ENCODE measurements around the gene ZFYVE27.

The ZFYVE27 gene

GRCh38 chr10:97771913-97772823 lies 35.2 kb downstream of the ZFYVE27 start, which contains the start of gene SFRP5:
Gene SFRP5 (minus strand): TSS chr10:97771999. CDS start chr10:97771833, 166 bp downstream.
- H3K79me2 ChIP-seq (ENCODE audit: control insufficient read depth, insufficient read depth, low read length, unreplicated experiment): no peaks in the 10 kb centered on the region
- no peak within 1 kb of the TSS for H2AFZ ChIP-seq (ENCODE audit: low read length, unreplicated experiment)
- no peaks in the 10 kb centered on the region for H3K36me3 ChIP-seq (ENCODE audit: insufficient read depth, low read length)
- H3K27me3 ChIP-seq (ENCODE audit: insufficient read depth, low read length): peaks cover 37% of the 10 kb centered on the region
- H3K4me3 ChIP-seq (ENCODE audit: low read depth, low read length): peak within 1 kb of the TSS; percentile 70
- no peak within 1 kb of the TSS for H3K27ac ChIP-seq (ENCODE audit: low read depth, low read length)
- H3K4me1 ChIP-seq (ENCODE audit: control insufficient read depth, insufficient read depth, low read length, unreplicated experiment): no peaks in the 10 kb centered on the region

- Histone ChIP-seq H3K27me3 (ENCODE audit: insufficient read depth, low read length) (peaks cover 37% of the 10 kb centered on the region), H3K79me2 (ENCODE audit: control insufficient read depth, insufficient read depth, low read length, unreplicated experiment) (no peaks in the 10 kb centered on the region), H3K4me1 (ENCODE audit: control insufficient read depth, insufficient read depth, low read length, unreplicated experiment) (no peaks in the 10 kb centered on the region), H3K36me3 (ENCODE audit: insufficient read depth, low read length) (no peaks in the 10 kb centered on the region), H2AFZ (ENCODE audit: low read length, unreplicated experiment) (no peak overlapping the region), H3K27ac (ENCODE audit: low read depth, low read length) (no peak overlapping the region), H3K4me3 (ENCODE audit: low read depth, low read length) (no peak overlapping the region)
Observed at GRCh38 chr10:97773096-97773495, 36.2 kb downstream of the ZFYVE27 start.

- Histone ChIP-seq H3K27ac (ENCODE audit: low read depth, low read length) (no peak overlapping the region), H2AFZ (ENCODE audit: low read length, unreplicated experiment) (no peak overlapping the region), H3K27me3 (ENCODE audit: insufficient read depth, low read length) (peaks cover 37% of the 10 kb centered on the region), H3K36me3 (ENCODE audit: insufficient read depth, low read length) (no peaks in the 10 kb centered on the region), H3K79me2 (ENCODE audit: control insufficient read depth, insufficient read depth, low read length, unreplicated experiment) (no peaks in the 10 kb centered on the region), H3K4me3 (ENCODE audit: low read depth, low read length) (no peak overlapping the region), H3K4me1 (ENCODE audit: control insufficient read depth, insufficient read depth, low read length, unreplicated experiment) (no peaks in the 10 kb centered on the region)
Observed at GRCh38 chr10:97774811-97775294, 37.9 kb downstream of the ZFYVE27 start.

GRCh38 chr10:97777143-97777542 lies 40.2 kb downstream of the ZFYVE27 start:
- Histone ChIP-seq H3K4me1 (ENCODE audit: control insufficient read depth, insufficient read depth, low read length, unreplicated experiment) (peaks cover 9% of the 10 kb centered on the region), H3K27me3 (ENCODE audit: insufficient read depth, low read length) (peaks cover 19% of the 10 kb centered on the region), H3K36me3 (ENCODE audit: insufficient read depth, low read length) (no peaks in the 10 kb centered on the region), H3K27ac (ENCODE audit: low read depth, low read length) (no peak overlapping the region), H3K79me2 (ENCODE audit: control insufficient read depth, insufficient read depth, low read length, unreplicated experiment) (no peaks in the 10 kb centered on the region), H2AFZ (ENCODE audit: low read length, unreplicated experiment) (no peak overlapping the region), H3K4me3 (ENCODE audit: low read depth, low read length) (no peak overlapping the region)

- peaks cover 9% of the 10 kb centered on the region for H3K4me1 ChIP-seq (ENCODE audit: control insufficient read depth, insufficient read depth, low read length, unreplicated experiment)
Observed at GRCh38 chr10:97778452-97779302, 41.7 kb downstream of the ZFYVE27 start.

GRCh38 chr10:97779492-97779891 lies 42.6 kb downstream of the ZFYVE27 start:
- Histone ChIP-seq H3K27me3 (ENCODE audit: insufficient read depth, low read length) (no peaks in the 10 kb centered on the region), H3K79me2 (ENCODE audit: control insufficient read depth, insufficient read depth, low read length, unreplicated experiment) (no peaks in the 10 kb centered on the region), H3K36me3 (ENCODE audit: insufficient read depth, low read length) (no peaks in the 10 kb centered on the region), H3K27ac (ENCODE audit: low read depth, low read length) (no peak overlapping the region), H3K4me3 (ENCODE audit: low read depth, low read length) (no peak overlapping the region), H2AFZ (ENCODE audit: low read length, unreplicated experiment) (no peak overlapping the region), H3K4me1 (ENCODE audit: control insufficient read depth, insufficient read depth, low read length, unreplicated experiment) (peaks cover 9% of the 10 kb centered on the region)

More at GRCh38 chr10:97778452-97779302, 41.7 kb downstream of the ZFYVE27 start:
- H3K27ac ChIP-seq (ENCODE audit: low read depth, low read length): no peak overlapping the region
- no peaks in the 10 kb centered on the region for H3K36me3 ChIP-seq (ENCODE audit: insufficient read depth, low read length)
- H3K4me3 ChIP-seq (ENCODE audit: low read depth, low read length): no peak overlapping the region
- H3K27me3 ChIP-seq (ENCODE audit: insufficient read depth, low read length): peaks cover 4% of the 10 kb centered on the region; the same call in 1 of the 2 replicates
- no peaks in the 10 kb centered on the region for H3K79me2 ChIP-seq (ENCODE audit: control insufficient read depth, insufficient read depth, low read length, unreplicated experiment)
- H2AFZ ChIP-seq (ENCODE audit: low read length, unreplicated experiment): no peak overlapping the region

GRCh38 chr10:97779975-97780374 lies 43.0 kb downstream of the ZFYVE27 start:
- Histone ChIP-seq H3K27ac (ENCODE audit: low read depth, low read length) (no peak overlapping the region), H3K27me3 (ENCODE audit: insufficient read depth, low read length) (no peaks in the 10 kb centered on the region), H3K4me1 (ENCODE audit: control insufficient read depth, insufficient read depth, low read length, unreplicated experiment) (peaks cover 9% of the 10 kb centered on the region), H3K36me3 (ENCODE audit: insufficient read depth, low read length) (no peaks in the 10 kb centered on the region), H3K4me3 (ENCODE audit: low read depth, low read length) (no peak overlapping the region), H2AFZ (ENCODE audit: low read length, unreplicated experiment) (no peak overlapping the region), H3K79me2 (ENCODE audit: control insufficient read depth, insufficient read depth, low read length, unreplicated experiment) (no peaks in the 10 kb centered on the region)

- Histone ChIP-seq H3K4me1 (ENCODE audit: control insufficient read depth, insufficient read depth, low read length, unreplicated experiment) (peaks cover 9% of the 10 kb centered on the region), H3K27me3 (ENCODE audit: insufficient read depth, low read length) (no peaks in the 10 kb centered on the region), H2AFZ (ENCODE audit: low read length, unreplicated experiment) (peak overlapping the region; percentile 34), H3K4me3 (ENCODE audit: low read depth, low read length) (no peak overlapping the region), H3K79me2 (ENCODE audit: control insufficient read depth, insufficient read depth, low read length, unreplicated experiment) (no peaks in the 10 kb centered on the region), H3K36me3 (ENCODE audit: insufficient read depth, low read length) (no peaks in the 10 kb centered on the region), H3K27ac (ENCODE audit: low read depth, low read length) (no peak overlapping the region)
Observed at GRCh38 chr10:97780841-97781617, 44.1 kb downstream of the ZFYVE27 start.

GRCh38 chr10:97781618-97782331 lies 44.8 kb downstream of the ZFYVE27 start:
- Histone ChIP-seq H3K27ac (ENCODE audit: low read depth, low read length) (no peak overlapping the region), H2AFZ (ENCODE audit: low read length, unreplicated experiment) (no peak overlapping the region), H3K4me1 (ENCODE audit: control insufficient read depth, insufficient read depth, low read length, unreplicated experiment) (peaks cover 9% of the 10 kb centered on the region), H3K36me3 (ENCODE audit: insufficient read depth, low read length) (no peaks in the 10 kb centered on the region), H3K79me2 (ENCODE audit: control insufficient read depth, insufficient read depth, low read length, unreplicated experiment) (no peaks in the 10 kb centered on the region), H3K4me3 (ENCODE audit: low read depth, low read length) (no peak overlapping the region), H3K27me3 (ENCODE audit: insufficient read depth, low read length) (no peaks in the 10 kb centered on the region)

All from ACC112 (cell line).